SU-DHL-6 (cell line): ENCODE data around the gene MICAL3.

Source experiments
- H2AFZ ChIP-seq: fragments of 200-600 bp; sonication (generic); 2 replicates; pipeline ENCODE4 v1.6.1; 2014; ENCODE audit warnings: low read depth, mild to moderate bottlenecking, moderate library complexity, mixed read lengths, antibody characterized with exemption, low read length; ENCODE audit not compliant: severe bottlenecking
- H3F3A ChIP-seq: fragments of 200-600 bp; shearing (Covaris generic); 2 replicates; pipeline ENCODE4 v1.6.0; 2016; ENCODE audit warnings: antibody characterized with exemption, mild to moderate bottlenecking; ENCODE audit not compliant: insufficient read depth
- H3K27ac ChIP-seq: fragments of 200-600 bp; sonication (generic); 2 replicates; pipeline ENCODE4 v1.5.1; 2016; ENCODE audit warnings: low read depth, mild to moderate bottlenecking, low read length, moderate library complexity, mixed read lengths
- H3K27me3 ChIP-seq: fragments of 200-600 bp; sonication (generic), shearing (Covaris generic); 2 replicates; pipeline ENCODE4 v1.6.0; 2014; ENCODE audit warnings: mild to moderate bottlenecking, low read length
- H3K36me3 ChIP-seq: fragments of 200-600 bp; sonication (generic); 2 replicates; pipeline ENCODE4 v1.6.1; 2014; ENCODE audit warnings: mild to moderate bottlenecking, low read length, mixed read lengths
- H3K4me2 ChIP-seq: fragments of 300-600, 200-600 bp; shearing (Covaris generic), sonication (generic); 2 replicates; pipeline ENCODE4 v1.6.0; 2014; ENCODE audit warnings: low read length, low read depth, mild to moderate bottlenecking; ENCODE audit not compliant: poor library complexity, severe bottlenecking
- H3K4me3 ChIP-seq: fragments of 200-600 bp; sonication (generic); 2 replicates; pipeline ENCODE4 v1.5.1; 2014; ENCODE audit warnings: antibody characterized with exemption, low read length, mild to moderate bottlenecking, mixed read lengths; ENCODE audit not compliant: insufficient read depth, poor library complexity, severe bottlenecking
- H3K79me2 ChIP-seq: fragments of 200-600 bp; sonication (generic); 2 replicates; pipeline ENCODE4 v1.6.1; 2014; ENCODE audit warnings: mild to moderate bottlenecking, low read length, moderate library complexity; ENCODE audit not compliant: insufficient read depth
- H3K9ac ChIP-seq: fragments of 200-600 bp; sonication (generic); 2 replicates; pipeline ENCODE4 v1.7.0; 2014; ENCODE audit warnings: mild to moderate bottlenecking, low read length
- H3K9me2 ChIP-seq: fragments of 200-600 bp; sonication (generic); replicated peaks from 2 replicates; pipeline ENCODE4 v1.6.1; 2014; ENCODE audit warnings: low read length; ENCODE audit not compliant: insufficient read depth
- H3K9me3 ChIP-seq: fragments of 200-600 bp; sonication (generic); 2 replicates; pipeline ENCODE4 v1.6.1; 2014; ENCODE audit warnings: low read length, mixed read lengths; ENCODE audit not compliant: insufficient read depth
- H4K20me1 ChIP-seq: fragments of 200-600 bp; sonication (generic); 2 replicates; pipeline ENCODE4 v1.6.1; 2014; ENCODE audit warnings: low read depth, mild to moderate bottlenecking, antibody characterized with exemption, low read length, moderate library complexity, mixed read lengths
- CTCF ChIP-seq: fragments of 200-600 bp; sonication (generic); IDR thresholded peaks from one replicate; pipeline ENCODE4 v1.5.1; 2017; ENCODE audit warnings: antibody characterized with exemption, mild to moderate bottlenecking, low read length, moderate library complexity; ENCODE audit not compliant: insufficient read depth, poor library complexity, severe bottlenecking
- EZH2phosphoT487 ChIP-seq: fragments of 200-600 bp; sonication (generic), shearing (Covaris generic); conservative IDR thresholded peaks from 2 replicates; pipeline ENCODE4 v1.6.1; 2018; ENCODE audit warnings: mild to moderate bottlenecking, antibody characterized with exemption, low read length, moderate library complexity, mixed read lengths

MICAL3 gene

GRCh38 chr22:17838180-17838865 lies 186.0 kb downstream of the MICAL3 start:
- Histone ChIP-seq H3K9me3 (no peaks in the 10 kb centered on the region), H3K9me2 (no peaks in the 10 kb centered on the region), H3K79me2 (no peaks in the 10 kb centered on the region), H3K9ac (no peak overlapping the region), H3K4me2 (no peak overlapping the region), H4K20me1 (no peaks in the 10 kb centered on the region), H3K27ac (no peak overlapping the region), H3K4me3 (no peak overlapping the region), H3K27me3 (no peaks in the 10 kb centered on the region), H3F3A (no peaks in the 10 kb centered on the region), H3K36me3 (no peaks in the 10 kb centered on the region), H2AFZ (no peak overlapping the region)
- TF ChIP-seq EZH2phosphoT487, result no peak
- TF ChIP-seq CTCF, result no peak

- no peaks in the 10 kb centered on the region for H3K79me2 ChIP-seq
- no peaks in the 10 kb centered on the region for H3K9me3 ChIP-seq
- H3K9me2 ChIP-seq, result no peaks in the 10 kb centered on the region
- no peak overlapping the region for H3K4me3 ChIP-seq
- H3K4me2 ChIP-seq, result no peak overlapping the region
- no peaks in the 10 kb centered on the region for H3K27me3 ChIP-seq
- no peak overlapping the region for H2AFZ ChIP-seq
- H3K36me3 ChIP-seq, result no peaks in the 10 kb centered on the region
- TF ChIP-seq CTCF (no peak), EZH2phosphoT487 (no peak)
- no peak overlapping the region for H3K9ac ChIP-seq
- H3F3A ChIP-seq, result no peaks in the 10 kb centered on the region
- no peak overlapping the region for H3K27ac ChIP-seq
- no peaks in the 10 kb centered on the region for H4K20me1 ChIP-seq
These were observed 187.2 kb downstream of the MICAL3 start for GRCh38 chr22:17836992-17837742.

GRCh38 chr22:17835256-17835655 lies 189.1 kb downstream of the MICAL3 start:
- Histone ChIP-seq H2AFZ (no peak overlapping the region), H3K27me3 (no peaks in the 10 kb centered on the region), H3K4me2 (no peak overlapping the region), H3K9me3 (no peaks in the 10 kb centered on the region), H3K36me3 (no peaks in the 10 kb centered on the region), H3F3A (no peaks in the 10 kb centered on the region), H3K79me2 (no peaks in the 10 kb centered on the region), H3K9ac (no peak overlapping the region), H4K20me1 (no peaks in the 10 kb centered on the region), H3K27ac (no peak overlapping the region), H3K4me3 (no peak overlapping the region), H3K9me2 (no peaks in the 10 kb centered on the region)
- TF ChIP-seq CTCF, result no peak
- TF ChIP-seq EZH2phosphoT487, result no peak
